OCI-LY1 (cell line): ENCODE results near the gene PBX3.
"Not testable (repeated sequence)": the region's sequence is repeated elsewhere in the genome, so short reads cannot be mapped to it uniquely, and the experiment has no call there.

Experiments
- CTCF ChIP-seq: fragments of 200-600 bp; sonication (generic), shearing (Covaris generic); IDR thresholded peaks from 2 replicates; pipeline ENCODE4 v1.5.1; 2017; ENCODE audit warnings: mild to moderate bottlenecking, antibody characterized with exemption, low read length, moderate library complexity, mixed read lengths
- EZH2 ChIP-seq: fragments of 200-600 bp; sonication (generic), shearing (Covaris generic); IDR thresholded peaks from 2 replicates; pipeline ENCODE4 v1.8.0; 2017; ENCODE audit warnings: borderline replicate concordance, mixed run types, mild to moderate bottlenecking, antibody characterized with exemption, low read length, moderate library complexity, mixed read lengths

DNA sequence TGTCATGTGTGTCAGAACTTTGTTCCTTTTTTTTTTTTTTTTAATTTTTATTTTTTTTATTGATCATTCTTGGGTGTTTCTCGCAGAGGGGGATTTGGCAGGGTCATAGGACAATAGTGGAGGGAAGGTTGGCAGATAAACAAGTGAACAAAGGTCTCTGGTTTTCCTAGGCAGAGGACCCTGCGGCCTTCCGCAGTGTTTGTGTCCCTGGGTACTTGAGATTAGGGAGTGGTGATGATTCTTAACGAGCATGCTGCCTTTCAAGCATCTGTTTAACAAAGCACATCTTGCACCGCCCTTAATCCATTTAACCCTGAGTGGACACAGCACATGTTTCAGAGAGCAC is 32.0 kb downstream of the PBX3 start:
- TF ChIP-seq EZH2, CTCF: not testable (repeated sequence)
